Measurements from ENCODE around the gene PIAS2.

Gene PIAS2

DNA sequence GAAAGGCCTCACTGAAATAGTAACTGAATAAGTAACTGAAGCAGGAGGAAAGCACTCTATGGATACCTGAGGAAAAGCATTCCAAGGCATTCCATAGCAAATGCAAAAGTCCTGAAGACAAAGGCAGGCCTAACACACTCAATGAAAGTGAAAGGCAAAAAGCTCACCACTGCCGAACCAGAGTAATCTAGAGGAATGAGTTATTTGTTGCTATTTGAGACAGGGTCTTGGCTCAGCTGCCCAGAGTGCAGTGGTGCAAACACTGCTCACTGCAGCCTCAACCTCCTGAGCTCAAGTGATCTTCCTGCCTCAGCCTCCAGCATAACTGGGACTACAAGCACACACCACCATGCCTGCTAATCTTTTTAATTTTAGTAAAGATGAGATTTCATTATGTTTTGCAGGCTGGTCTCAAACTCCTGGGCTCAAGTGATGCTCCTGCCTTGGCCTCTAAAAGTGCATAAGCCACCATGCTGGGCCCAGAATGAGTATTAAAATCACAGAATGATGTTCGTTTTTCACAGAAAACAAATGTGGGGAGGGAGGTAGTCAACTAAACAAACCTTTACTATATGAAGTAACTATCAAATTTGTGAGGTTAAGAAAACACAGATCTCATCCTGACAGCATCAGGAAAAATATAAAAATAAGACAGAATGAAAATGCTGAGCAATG lies 17.9 kb downstream of the PIAS2 start:
- TF ChIP-seq, protein P1, sequence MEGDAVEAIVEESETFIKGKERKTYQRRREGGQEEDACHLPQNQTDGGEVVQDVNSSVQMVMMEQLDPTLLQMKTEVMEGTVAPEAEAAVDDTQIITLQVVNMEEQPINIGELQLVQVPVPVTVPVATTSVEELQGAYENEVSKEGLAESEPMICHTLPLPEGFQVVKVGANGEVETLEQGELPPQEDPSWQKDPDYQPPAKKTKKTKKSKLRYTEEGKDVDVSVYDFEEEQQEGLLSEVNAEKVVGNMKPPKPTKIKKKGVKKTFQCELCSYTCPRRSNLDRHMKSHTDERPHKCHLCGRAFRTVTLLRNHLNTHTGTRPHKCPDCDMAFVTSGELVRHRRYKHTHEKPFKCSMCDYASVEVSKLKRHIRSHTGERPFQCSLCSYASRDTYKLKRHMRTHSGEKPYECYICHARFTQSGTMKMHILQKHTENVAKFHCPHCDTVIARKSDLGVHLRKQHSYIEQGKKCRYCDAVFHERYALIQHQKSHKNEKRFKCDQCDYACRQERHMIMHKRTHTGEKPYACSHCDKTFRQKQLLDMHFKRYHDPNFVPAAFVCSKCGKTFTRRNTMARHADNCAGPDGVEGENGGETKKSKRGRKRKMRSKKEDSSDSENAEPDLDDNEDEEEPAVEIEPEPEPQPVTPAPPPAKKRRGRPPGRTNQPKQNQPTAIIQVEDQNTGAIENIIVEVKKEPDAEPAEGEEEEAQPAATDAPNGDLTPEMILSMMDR (IDR thresholded peaks at IDR 0.05; ENCODE audit: control insufficient read depth, extremely low read depth, insufficient read depth): no peak
- no peak for DNase-seq (ENCODE audit: low read depth)
- no peak overlapping the region for H3K4me3 ChIP-seq (ENCODE audit: low read depth, low read length)

DNA sequence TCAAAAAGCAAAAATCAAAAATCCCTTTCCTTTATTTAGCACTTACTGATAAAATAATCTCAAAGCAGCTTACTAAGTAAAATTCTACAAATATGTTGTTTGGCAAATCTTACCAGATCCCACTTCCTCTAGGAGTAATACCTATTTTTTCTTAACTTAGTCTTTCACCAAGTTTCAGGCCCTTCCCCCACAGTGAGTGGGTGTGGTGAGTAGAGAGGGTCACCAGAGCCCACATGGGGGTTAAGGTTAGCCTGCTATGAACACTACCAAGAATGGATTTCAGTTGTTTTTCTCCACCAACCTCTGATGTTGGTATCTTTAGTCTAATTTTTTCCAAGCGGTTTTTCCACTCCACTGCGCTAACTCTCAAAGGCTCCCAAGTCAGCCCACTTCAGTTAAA lies 23.2 kb downstream of the PIAS2 start:
- TF ChIP-seq, protein P1 (IDR thresholded peaks at IDR 0.05; ENCODE audit: control insufficient read depth, extremely low read depth, insufficient read depth): no peak
- DNase-seq (ENCODE audit: low read depth): no peak
- H3K4me3 ChIP-seq (ENCODE audit: low read depth, low read length): no peak overlapping the region

- TF ChIP-seq, protein P1 (IDR thresholded peaks at IDR 0.05; ENCODE audit: control insufficient read depth, extremely low read depth, insufficient read depth): no peak
- DNase-seq (ENCODE audit: low read depth): no peak
Measured at GRCh38 chr18:46893360-46893759, 23.9 kb downstream of the PIAS2 start.

DNA sequence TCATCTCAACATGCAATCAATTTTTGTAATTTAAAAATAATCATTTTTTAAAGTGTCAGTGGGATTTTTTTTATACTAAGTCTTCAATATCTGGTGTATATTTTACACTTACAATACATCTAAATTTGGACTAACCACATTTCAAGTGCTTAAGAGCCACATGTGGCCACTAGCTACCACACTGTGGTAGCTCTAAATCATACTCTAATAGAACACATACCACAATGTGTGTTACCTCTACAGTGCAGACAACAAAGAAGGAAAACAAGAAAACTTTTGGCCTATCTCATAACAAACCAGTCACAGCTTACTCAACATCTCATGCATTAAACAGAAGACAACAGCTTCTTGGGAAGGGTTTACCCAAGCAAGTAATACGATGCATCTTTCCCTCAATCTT lies 24.5 kb downstream of the PIAS2 start:
- DNase-seq (ENCODE audit: low read depth): no peak
- no peak overlapping the region for H3K4me3 ChIP-seq (ENCODE audit: low read depth, low read length)
- TF ChIP-seq, protein P1 (IDR thresholded peaks at IDR 0.05; ENCODE audit: control insufficient read depth, extremely low read depth, insufficient read depth): no peak

More at GRCh38 chr18:46893360-46893759, 23.9 kb downstream of the PIAS2 start:
- no peak overlapping the region for H3K4me3 ChIP-seq (ENCODE audit: low read depth, low read length)

DNA sequence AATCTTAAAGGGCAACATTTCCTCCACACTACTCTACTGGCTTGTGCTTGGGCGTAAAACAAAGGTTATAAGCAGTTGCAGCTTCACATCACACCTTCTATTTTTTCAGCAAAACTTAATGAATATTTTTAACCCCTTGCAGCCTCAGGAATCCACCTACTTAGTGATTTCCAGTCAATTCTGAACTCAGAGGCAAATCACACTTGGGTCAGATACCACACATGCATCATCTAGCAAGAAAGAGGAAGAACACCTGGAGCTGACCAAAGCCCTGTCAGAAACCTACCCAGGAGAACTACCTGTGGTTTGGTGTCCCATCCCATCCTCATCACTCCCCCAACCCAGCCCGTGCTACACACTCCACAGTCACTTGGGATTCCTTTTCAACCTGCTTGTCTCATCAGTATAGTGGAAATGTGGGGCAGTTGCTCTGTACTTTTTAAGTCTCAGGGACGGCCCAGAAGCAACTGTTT lies 25.5 kb downstream of the PIAS2 start:
- H3K4me3 ChIP-seq (ENCODE audit: low read depth, low read length): no peak overlapping the region
- TF ChIP-seq, protein P1 (IDR thresholded peaks at IDR 0.05; ENCODE audit: control insufficient read depth, extremely low read depth, insufficient read depth): no peak
- no peak for DNase-seq (ENCODE audit: low read depth)

DNA sequence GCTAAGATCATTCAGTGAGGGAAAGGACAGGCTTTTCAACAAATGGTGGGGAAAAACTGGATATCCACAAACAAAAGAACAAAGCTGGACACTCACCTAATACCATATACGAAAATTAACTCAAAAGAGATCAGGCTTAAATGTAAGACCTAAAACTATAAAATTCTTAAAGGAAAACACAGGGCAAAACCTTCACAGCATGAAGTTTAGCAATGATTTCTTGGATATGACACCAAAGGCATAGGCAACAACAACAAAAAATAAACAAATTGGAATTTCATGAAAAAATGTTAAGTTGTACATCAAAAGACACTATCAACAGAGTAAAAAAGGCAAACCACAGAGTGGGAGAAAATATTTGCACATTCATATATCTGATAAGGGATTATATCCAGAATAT lies 28.3 kb downstream of the PIAS2 start:
- no peak for DNase-seq (ENCODE audit: low read depth)
- no peak overlapping the region for H3K4me3 ChIP-seq (ENCODE audit: low read depth, low read length)

More for the DNA sequence above, 28.3 kb downstream of the PIAS2 start:
- TF ChIP-seq, protein P1 (IDR thresholded peaks at IDR 0.05; ENCODE audit: control insufficient read depth, extremely low read depth, insufficient read depth): no peak
